Medulla oblongata (tissue), 1 donor: ENCODE data around the gene ANKMY2.

Source experiments
- DNase-seq: peaks from one replicate; pipeline ENCODE4 v3.0.0-alpha.2; 2015; ENCODE audit errors: extremely low spot score

The ANKMY2 gene

DNA sequence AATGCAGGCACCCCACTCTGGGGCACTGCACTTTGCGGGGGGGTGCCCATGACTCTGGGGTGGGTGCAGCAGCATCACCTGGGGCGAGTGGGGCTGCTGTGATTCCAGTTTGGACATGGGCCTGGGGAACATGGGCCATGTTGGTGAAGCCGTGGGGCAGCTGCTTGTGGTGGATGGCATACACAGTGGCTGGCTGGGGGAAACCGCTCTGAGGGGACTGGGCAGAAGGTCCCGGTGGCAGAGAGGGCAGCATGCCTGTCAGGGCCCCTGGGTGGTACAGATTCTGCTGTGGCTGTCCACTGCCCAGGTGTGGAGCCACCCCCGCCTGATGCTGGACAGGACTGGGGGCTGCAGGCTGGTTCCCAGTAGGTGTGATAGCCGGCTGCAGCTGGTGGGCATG, 61.7 kb downstream of the ANKMY2 start:
- DNase-seq, result no peak

DNA sequence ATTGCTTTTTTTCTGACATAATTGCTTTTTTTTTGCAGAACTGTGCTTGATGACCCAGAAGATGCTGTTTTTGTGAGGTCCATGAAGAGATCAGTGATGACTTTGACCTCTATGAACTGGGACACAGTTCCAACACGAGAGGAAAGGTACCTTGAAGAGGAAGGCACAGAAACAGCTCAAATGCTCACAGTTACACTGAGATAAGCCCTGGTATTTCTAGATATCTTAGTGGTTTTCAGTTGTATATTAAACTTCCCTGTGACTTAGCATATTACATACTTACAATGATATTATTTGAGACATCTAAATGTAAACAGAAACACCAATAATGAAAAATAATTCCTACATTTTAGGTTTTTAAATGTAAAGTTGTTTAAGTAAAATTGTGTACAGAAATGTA, 64.3 kb downstream of the ANKMY2 start:
- no peak for DNase-seq

DNA sequence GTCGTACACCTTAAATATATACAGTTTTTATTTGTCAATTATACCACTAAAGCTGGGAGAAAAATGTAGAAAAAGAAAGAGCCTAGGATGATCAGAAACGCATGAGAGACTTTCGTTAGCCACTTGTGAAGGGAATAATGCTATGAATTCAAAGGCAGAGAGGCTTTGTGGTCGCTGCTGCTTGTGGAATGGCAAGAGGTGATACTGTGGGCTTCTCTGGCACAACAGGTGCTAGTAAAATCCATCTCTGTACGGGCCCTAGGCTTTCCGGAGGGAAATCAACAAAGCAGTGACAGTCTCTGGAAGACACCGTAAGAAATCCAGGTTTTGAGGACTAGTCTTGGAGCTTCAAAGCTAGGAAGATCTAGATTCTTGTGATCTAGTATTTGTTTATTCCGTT, 66.3 kb downstream of the ANKMY2 start:
- DNase-seq, result no peak

DNA sequence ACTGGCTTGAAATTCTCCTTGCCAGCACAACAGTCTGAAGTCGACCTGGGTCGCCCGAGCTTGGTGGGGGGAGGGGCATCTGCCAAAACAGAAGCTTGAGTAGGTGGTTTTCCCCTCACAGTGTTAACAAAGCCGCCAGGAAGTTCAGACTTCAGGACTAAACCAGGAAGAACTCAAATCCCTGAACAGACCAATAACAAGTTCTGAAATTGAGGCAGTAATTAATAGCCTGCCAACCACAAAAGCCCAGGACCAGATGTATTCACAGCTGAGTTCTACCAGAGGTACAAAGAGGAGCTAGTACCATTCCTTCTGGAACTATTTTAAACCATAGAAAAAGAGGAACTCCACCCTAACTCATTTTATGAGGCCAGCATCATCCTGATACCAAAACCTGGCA, 73.6 kb downstream of the ANKMY2 start:
- DNase-seq, result no peak

DNA sequence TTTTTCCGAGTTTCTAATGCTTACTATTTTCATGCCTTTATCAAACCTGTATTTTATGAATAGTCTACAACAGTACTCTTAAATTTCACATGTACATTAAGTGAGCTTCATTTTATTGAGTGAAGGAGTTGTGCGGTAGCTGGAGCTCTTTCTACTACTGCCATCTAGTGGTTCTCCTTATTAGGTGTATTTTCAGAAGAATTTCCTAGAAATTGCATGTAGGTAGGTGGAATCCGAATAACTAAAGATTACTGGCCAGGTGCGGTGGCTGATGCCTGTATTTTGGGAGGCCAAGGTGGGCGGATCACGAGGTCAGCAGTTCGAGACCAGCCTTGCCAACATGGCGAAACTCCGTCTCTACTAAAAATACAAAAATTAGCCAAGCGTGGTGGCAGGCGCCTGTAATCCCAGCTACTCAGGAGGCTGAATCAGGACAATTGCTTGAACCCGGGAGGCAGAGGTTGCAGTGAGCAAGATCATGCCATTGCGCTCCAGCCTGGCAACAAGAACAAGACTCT, 80.6 kb downstream of the ANKMY2 start:
- DNase-seq, result peak; percentile 61

DNA sequence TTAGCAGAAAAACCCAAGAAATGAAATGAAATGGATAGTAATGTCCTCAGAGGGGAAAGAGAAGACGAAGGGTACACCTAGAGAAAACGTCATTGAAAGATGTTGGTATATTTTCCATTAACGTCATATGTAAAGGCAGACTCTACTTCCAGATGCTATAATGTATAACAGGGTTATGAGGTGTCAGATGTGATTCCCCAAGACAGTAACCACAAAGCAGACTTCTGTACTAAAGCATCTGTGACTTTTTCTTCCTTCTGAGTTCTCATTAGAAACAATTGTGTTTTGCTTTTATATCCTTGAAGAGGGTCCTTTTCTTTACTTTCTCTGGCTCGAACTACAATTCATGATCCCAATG, 81.6 kb downstream of the ANKMY2 start:
- DNase-seq, result no peak

DNA sequence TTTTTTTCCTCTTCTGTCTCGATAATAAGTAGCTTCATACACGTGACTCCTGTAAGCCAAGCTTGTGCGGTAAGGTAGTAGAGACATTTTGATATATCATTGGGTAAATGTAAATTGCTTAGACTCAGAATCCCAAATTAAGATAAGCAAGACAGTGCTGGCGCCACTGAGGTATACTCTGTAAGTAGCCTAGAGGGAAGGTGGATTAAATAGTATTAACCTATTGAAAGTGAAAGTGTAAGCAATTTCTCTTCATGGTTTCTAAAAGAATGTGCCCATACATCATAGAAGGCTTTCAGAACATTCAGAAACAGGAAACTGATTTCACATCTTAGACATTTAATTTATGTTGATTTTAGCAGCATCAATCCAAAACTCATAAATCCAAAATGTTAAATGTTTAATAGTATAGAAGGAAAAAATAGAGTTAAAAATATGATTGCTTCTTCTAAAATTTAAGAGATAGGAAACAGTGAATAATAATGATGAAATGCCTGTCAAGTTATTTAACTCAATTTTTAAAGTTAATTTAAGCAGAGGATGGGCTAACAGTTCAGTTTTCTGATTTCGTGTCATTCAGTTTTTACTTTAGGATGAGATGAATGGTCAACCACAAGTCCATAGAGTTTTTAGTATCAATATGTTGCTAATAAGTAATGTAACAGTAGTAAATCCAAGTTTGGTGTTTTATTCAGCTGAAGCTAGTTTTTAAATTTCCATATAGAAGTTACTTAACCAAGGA, 82.1 kb downstream of the ANKMY2 start:
- no peak for DNase-seq

DNA sequence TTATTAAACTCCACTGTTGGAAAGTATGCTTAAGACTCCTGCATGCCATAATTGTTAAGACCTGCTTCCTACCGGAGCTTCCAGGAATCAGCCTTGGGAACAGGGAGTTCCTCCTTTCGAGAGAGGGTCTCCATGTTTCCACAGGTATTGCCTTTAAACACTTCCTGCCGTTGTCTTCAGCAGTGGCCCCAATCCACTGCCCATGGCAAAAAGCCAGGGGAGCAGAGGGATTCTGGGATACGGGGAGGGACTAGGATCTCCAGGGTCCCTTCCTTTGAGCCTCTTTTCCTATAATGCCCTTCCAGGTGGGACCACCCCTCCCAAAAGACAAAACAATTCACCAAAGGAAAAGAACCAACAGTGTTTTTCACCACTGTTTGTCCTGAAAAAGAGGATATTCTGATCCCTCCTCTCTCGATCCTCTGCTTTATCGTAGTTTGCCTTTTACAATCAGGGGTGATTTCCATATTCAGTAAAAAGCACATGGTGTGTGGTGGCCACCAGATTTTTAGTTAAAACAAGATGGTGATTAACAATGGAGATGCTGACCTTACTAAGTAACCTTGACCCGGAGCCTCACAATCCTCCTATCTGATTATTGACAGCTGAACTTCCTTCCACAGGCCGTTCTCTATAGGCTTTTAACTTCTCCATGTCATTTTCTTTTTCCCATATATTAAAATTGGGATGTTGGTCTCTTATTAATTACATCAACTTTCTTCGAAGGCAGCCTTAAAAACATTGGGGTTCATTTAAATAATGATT, 82.9 kb downstream of the ANKMY2 start:
- DNase-seq, result no peak

DNA sequence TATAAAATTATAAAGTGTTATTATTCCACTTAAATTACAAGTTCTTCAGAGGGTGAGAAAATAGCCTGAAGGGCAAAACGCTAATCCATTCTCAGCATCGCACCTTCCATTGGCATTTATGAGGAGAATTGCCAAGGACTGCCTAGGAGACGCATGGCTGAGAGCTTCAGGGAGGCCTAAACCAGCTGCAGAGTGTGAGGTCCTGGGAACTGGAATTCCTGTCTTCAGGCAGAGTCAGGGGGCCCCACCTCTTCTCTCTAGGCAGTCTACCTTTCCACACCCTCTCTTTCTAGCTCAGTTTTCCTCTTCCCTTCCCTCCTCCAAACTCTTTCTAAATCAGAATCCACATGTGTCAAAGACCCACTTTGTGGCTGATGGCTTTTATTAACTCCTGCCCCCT, 83.6 kb downstream of the ANKMY2 start:
- no peak for DNase-seq

DNA sequence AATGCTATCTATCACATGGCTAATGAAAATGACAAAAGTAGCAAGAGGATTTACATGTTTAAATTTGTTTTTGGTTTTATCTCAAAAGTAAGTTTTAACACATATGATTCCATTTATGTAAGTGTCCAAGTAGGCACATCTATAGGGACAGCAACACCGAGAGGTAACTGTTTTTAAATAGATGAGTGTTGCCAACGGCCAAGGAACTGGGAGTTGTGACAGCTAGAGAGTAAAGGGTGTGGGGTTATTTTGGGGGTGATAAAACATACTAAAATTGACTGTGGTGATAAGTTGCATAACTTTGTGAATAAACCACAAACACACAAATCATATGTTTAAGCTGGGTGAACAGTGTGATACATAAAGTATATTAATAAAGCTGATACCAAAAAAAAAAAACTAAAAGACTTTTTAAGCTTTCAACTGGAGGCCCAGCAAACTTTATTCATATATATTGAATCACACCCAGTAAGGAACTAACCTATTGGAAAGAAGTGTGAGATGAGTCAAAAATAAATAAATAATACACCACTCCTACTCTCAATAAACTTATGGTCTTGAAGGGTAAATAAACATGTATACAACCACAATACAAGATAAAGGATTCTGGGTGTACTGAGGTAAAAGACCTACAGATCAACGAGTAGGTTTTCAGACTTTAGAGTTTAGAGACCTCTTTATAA, 85.9 kb downstream of the ANKMY2 start:
- DNase-seq, result no peak

DNA sequence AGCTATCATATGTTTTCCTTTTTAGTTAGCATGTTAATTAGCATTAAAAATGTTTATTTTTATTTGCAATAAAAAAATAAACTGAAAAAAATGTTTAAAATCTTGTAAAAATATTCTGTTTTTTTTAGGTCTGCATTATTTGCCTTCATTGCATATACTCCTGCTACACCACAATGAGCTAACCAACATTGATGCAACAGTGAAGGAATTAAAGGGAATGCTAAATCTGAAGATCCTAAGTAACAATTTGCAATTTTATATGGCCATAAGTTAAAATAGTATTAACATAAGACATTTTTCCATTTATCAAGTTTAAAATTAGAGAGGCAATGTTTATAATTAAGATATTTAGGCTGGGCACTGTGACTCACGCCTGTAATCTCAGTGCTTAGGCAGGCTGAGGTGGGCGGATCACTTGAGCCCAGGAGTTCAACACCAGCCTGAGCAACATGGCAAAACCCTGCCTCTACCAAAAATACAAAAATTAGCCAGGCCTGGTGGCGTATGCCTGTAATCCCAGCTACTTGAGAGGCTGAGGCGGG, 86.7 kb downstream of the ANKMY2 start:
- no peak for DNase-seq

DNA sequence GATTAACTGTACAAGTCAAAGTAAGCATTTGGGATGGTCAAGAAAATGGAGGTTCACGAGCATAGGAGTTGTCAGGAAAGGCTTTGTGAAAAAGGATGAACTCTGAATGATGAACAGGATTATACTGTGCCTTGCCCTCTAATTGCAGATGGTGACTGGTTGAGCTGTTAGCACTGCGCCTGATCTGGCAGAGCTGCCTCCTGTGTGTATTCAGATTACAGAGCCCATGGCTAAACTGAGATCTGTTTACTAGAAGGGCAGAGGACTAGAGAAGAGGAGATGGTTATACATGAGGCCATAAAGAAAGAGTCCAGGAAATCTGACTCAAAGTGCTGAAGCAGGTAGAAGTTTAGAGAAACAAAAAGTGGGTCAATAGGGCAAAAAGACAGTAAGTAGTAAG, 89.2 kb downstream of the ANKMY2 start:
- no peak for DNase-seq

DNA sequence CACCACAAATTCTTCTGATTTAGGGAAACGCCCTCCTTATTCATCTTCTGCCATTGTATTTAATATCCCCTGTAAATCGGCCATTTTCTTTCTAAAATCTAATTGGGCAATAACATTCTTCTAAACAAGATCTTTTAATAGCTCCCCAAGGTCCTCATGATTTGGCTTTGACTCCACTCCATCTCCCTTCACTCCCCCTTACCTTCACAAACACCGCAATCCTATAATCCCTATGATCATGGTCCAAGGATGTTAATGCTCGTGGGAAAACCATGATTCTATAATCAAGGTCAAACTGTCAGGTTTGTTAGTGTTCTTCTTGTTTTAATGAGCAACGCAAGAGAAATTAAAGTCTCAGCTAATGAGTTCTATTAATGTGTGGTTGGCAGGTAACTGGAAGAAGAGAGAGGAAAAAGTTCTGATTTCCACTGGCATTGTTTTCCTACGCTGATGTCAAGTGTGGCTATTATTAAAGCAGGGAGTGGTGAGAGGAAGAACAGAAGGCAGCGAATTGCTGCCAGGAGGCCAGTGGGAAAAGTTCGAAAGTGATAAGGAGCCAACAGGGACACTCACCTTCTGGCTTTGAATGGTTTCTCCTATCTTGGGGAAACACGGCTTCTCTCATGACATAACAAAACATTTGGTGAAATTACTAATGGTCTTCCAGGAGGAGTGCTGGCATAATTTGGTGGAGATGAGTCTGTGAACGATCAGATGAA, 90.9 kb downstream of the ANKMY2 start:
- no peak for DNase-seq

DNA sequence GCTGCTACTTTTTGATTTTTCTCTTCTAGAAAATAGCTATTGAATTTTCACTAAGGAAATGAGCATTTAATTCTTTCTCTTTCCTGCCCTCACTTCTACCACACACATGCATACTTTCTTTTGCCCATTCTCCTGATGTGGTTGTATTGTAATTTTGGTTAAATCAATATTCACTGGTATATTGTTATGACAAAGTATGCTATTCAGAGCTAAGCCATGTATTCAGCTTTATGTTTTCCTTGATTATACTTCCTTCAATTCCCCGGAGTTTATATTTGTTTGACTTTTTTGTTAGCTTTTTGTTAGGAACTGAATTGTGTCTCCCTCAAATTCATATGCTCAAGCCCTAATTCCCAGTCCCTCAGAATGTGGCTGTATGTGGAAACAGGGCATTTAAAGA, 94.9 kb downstream of the ANKMY2 start:
- DNase-seq, result no peak
